Omental fat pad (tissue), 4 donors: ENCODE data around the gene PTOV1. TPM values are rescaled to one million over a fixed set of nuclear protein-coding genes. Genes with fewer than 3 reads are reported as not detected.

Experiments used
- ATAC-seq: fragments of 150-250 bp; one replicate; pipeline ENCODE4 v1.9.1; 2016; ENCODE audit warnings: mild to moderate bottlenecking, moderate library complexity; ENCODE audit not compliant: low FRiP score
- DNase-seq: peaks from one replicate; pipeline ENCODE4 v3.0.0-alpha.2; 2019; ENCODE audit warnings: low spot score
- total RNA-seq, 4 donors: library from RNA; depleted of rRNA; stranded (reverse); fragments of >200 nt; gene quantifications; one replicate each; pipeline ENCODE4 v1.1.0, GENCODE V29; 2016
- TF ChIP-seq, protein P1 (sequence below), 3 donors: fragments of 450-650 bp; IDR thresholded peaks; one replicate each; pipeline ENCODE4 v1.5.1; 2016 to 2017; ENCODE audit warnings: antibody characterized with exemption in 3 of 3, mild to moderate bottlenecking in 3 of 3, moderate library complexity in 2 of 3

Gene PTOV1
- 10 to 100 TPM; 37.3 to 64.8 (median 58.1) TPM for total RNA-seq

GRCh38 chr19:49850487-49851342 is at the start of gene PTOV1:
PTOV1 (plus strand) TSS chr19:49851159.
- ATAC-seq = peak; percentile 91
- DNase-seq = peak; percentile 79

GRCh38 chr19:49801401-49801888 is 49.5 kb upstream of the PTOV1 start:
- ATAC-seq (no peak), DNase-seq (no peak)
- TF ChIP-seq, protein P1, sequence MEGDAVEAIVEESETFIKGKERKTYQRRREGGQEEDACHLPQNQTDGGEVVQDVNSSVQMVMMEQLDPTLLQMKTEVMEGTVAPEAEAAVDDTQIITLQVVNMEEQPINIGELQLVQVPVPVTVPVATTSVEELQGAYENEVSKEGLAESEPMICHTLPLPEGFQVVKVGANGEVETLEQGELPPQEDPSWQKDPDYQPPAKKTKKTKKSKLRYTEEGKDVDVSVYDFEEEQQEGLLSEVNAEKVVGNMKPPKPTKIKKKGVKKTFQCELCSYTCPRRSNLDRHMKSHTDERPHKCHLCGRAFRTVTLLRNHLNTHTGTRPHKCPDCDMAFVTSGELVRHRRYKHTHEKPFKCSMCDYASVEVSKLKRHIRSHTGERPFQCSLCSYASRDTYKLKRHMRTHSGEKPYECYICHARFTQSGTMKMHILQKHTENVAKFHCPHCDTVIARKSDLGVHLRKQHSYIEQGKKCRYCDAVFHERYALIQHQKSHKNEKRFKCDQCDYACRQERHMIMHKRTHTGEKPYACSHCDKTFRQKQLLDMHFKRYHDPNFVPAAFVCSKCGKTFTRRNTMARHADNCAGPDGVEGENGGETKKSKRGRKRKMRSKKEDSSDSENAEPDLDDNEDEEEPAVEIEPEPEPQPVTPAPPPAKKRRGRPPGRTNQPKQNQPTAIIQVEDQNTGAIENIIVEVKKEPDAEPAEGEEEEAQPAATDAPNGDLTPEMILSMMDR (IDR thresholded peaks at IDR 0.05) = no peak

More at GRCh38 chr19:49850487-49851342, at the start of gene PTOV1:
- TF ChIP-seq, protein P1 (IDR thresholded peaks at IDR 0.05) = no peak

DNA sequence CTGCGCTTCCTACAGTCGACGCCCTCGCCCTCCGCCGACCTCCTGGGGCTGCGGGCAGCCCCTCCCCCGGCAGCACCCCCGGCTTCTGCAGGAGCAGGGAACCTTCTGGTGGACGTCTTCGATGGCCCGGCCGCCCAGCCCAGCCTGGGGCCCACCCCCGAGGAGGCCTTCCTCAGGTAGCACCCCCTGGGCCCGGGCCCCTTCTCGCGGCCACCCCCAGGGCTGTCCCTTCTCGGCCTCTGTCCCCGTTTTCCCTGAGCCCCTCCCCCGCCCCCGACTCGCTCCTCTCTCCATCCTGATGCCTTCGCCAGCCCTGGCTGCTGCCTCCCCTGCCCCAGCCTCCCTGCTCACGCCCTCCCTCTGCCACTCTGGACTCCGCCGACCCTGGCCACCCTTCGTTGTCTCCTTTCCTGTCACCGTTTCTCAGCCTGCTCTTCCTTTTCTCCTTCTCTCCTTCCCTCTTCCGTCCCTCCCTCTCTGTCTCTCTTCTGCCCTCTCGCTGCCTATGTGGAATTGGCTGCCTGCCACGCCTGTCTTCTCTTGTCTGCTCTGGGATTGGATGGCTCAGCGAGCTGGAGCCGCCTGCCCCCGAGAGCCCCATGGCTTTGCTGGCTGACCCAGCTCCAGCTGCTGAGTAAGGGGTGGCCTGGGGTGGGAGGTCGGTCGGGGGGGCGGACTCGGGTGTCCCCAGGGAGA is 48.8 kb upstream of the PTOV1 start:
- DNase-seq = peak; percentile 93
- TF ChIP-seq, protein P1 (IDR thresholded peaks at IDR 0.05) = no peak
- peak; percentile 72 for ATAC-seq

GRCh38 chr19:49802836-49803528 is 48.0 kb upstream of the PTOV1 start:
- DNase-seq (no peak), ATAC-seq (no peak)

DNA sequence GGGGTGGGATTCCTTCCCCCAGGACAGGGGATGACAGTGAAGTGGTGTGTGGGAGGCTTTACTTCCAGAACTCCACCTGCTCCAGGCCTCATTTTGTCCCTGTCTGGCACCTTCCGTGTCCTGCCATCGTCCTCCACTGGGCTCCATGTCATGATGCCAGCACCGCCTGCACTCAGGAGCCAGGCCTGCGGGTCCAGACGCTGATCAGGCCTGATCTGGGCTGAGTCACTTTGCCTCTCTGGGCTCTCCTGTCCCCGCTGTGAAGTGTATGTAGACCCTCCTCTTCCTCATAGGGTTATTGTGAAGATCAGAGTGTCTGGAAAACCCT is 47.5 kb upstream of the PTOV1 start:
- TF ChIP-seq, protein P1 (IDR thresholded peaks at IDR 0.05) = no peak
- no peak for ATAC-seq
- DNase-seq = no peak

More at GRCh38 chr19:49802836-49803528, 48.0 kb upstream of the PTOV1 start:
- TF ChIP-seq, protein P1 (IDR thresholded peaks at IDR 0.05) = no peak

- DNase-seq = no peak
- no peak for ATAC-seq
- TF ChIP-seq, protein P1 (IDR thresholded peaks at IDR 0.05) = no peak
These were observed 44.9 kb upstream of the PTOV1 start for GRCh38 chr19:49805822-49806619.
